22Rv1 (cell line): ENCODE data around the gene EDN2.

Experiments used
- ZFX ChIP-seq: fragments of 450-650 bp; IDR thresholded peaks from 2 replicates; pipeline ENCODE4 v1.6.1; 2017; ENCODE audit warnings: antibody characterized with exemption, borderline replicate concordance
- TF ChIP-seq, protein P1 (sequence below): fragments of 450-650 bp; IDR thresholded peaks from 2 replicates; pipeline ENCODE4 v1.5.1; 2017; ENCODE audit warnings: mild to moderate bottlenecking

- TF ChIP-seq, protein P1, sequence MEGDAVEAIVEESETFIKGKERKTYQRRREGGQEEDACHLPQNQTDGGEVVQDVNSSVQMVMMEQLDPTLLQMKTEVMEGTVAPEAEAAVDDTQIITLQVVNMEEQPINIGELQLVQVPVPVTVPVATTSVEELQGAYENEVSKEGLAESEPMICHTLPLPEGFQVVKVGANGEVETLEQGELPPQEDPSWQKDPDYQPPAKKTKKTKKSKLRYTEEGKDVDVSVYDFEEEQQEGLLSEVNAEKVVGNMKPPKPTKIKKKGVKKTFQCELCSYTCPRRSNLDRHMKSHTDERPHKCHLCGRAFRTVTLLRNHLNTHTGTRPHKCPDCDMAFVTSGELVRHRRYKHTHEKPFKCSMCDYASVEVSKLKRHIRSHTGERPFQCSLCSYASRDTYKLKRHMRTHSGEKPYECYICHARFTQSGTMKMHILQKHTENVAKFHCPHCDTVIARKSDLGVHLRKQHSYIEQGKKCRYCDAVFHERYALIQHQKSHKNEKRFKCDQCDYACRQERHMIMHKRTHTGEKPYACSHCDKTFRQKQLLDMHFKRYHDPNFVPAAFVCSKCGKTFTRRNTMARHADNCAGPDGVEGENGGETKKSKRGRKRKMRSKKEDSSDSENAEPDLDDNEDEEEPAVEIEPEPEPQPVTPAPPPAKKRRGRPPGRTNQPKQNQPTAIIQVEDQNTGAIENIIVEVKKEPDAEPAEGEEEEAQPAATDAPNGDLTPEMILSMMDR: no peak
- TF ChIP-seq ZFX: no peak
Measured at GRCh38 chr1:41475859-41476567, 8.5 kb downstream of the EDN2 start.
